22Rv1 (cell line): ENCODE results near the gene JADE1.

Experiments
- H3K27ac ChIP-seq: fragments of 450-650 bp; 2 replicates; pipeline ENCODE4 v1.5.1; 2017
- CTCF ChIP-seq: fragments of 450-650 bp; IDR thresholded peaks from 2 replicates; pipeline ENCODE4 v1.5.1; 2017; ENCODE audit warnings: mild to moderate bottlenecking
- ZFX ChIP-seq: fragments of 450-650 bp; IDR thresholded peaks from 2 replicates; pipeline ENCODE4 v1.6.1; 2017; ENCODE audit warnings: antibody characterized with exemption, borderline replicate concordance

JADE1 gene

GRCh38 chr4:128846063-128846462, 36.6 kb downstream of the JADE1 start:
- TF ChIP-seq CTCF (no peak), ZFX (no peak)
- H3K27ac ChIP-seq, result no peak overlapping the region

DNA sequence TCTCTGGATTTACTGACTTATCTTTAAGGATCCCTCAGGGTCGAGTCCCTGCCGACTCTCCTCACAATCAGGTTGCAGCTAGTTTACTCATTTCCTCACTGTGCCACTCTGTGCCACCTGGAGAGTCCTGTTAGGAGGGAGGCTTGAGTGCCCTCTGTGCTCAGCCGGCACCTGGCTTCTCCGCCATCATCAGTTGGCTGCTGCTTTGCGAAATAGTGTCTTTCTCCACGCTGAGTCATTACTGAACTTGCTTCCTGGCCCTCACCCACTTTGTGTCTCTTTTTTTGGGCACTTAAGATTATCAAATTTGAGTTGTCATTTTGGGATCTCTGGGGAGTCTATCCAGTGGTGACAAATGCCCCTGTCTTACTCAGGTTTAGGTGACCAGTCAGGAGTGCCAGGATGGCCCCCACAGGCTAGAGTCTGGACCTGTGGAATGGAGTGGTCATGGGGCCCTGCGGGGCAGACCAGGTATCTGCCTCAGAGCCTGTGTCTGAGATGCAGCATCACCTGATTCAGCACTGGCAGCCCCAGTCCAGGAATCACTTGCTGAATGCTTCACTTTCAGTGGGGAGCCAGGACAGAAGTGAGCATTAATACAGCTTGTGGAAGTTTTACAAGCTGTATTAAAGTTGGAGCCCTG, 37.7 kb downstream of the JADE1 start:
- H3K27ac ChIP-seq, result no peak overlapping the region
- TF ChIP-seq ZFX, result no peak
- no peak for TF ChIP-seq CTCF

GRCh38 chr4:128848461-128848860, 39.0 kb downstream of the JADE1 start:
- no peak for TF ChIP-seq CTCF
- no peak for TF ChIP-seq ZFX
- H3K27ac ChIP-seq, result no peak overlapping the region

DNA sequence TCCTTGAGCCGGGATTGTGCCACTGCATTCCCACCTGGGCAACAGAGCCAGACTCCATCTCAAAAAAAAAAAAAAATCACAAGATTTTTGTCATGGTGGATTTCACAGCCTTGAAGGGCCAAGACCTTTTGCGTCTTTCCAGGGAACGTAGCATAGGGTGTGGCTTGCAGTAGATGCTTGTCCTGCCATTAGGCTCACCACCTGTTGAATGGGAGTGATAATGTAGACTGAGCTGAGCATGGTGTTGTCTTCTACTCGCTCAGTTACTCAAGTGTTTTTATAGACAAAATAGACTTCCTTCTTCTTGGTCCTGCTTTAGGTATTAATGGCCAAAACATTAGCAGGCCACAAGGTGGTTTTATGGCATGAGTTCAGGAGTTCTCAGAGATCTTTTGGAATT, 40.8 kb downstream of the JADE1 start:
- no peak overlapping the region for H3K27ac ChIP-seq
- no peak for TF ChIP-seq CTCF
- no peak for TF ChIP-seq ZFX

GRCh38 chr4:128853741-128854140, 44.2 kb downstream of the JADE1 start:
- no peak overlapping the region for H3K27ac ChIP-seq
- TF ChIP-seq ZFX (no peak), CTCF (no peak)

DNA sequence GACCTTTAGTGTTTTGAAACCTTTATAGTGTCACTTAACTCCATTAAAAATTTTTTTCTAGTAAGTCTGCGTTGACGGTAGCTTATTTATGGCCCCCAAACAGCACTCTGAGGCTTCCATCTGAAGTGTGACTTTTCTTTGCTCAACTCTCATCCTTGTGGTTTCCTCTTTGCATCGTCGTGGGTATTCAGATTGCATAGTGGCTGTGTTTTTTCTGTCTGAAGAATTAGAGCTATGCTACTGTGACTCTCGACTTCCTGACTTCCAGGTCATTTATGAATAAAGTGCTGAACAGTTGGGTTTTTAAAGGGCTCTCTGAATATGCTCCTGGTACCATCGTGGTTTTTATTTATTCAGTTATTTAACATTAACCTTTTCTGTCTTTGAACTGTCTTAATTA, 44.9 kb downstream of the JADE1 start:
- no peak for TF ChIP-seq CTCF
- TF ChIP-seq ZFX, result no peak
- H3K27ac ChIP-seq, result no peak overlapping the region

DNA sequence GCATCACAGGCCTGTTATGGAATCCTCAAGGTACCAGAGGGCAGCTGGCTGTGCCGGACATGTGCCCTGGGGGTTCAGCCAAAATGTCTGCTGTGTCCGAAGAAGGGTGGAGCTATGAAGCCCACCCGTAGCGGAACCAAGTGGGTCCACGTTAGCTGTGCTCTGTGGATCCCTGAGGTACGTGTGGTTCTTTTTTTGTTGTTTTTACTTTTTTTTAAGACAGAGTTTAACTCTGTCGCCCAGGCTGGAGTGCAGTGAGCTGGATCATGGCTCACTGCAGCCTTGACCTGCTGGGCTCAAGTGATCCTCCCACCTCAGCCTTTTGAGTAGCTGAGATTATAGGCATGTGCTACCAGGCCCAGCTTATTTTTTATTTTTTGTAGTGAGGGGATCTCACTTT, 46.1 kb downstream of the JADE1 start:
- no peak overlapping the region for H3K27ac ChIP-seq
- no peak for TF ChIP-seq CTCF
- no peak for TF ChIP-seq ZFX
